OCI-LY3 (cell line): ENCODE results near the gene PTPN13.

Experiments
- CTCF ChIP-seq: fragments of 200-600, 300-600 bp; sonication (generic); IDR thresholded peaks from 2 replicates; pipeline ENCODE4 v1.5.1; 2014; ENCODE audit warnings: antibody characterized with exemption, low read length, low read depth
- EZH2phosphoT487 ChIP-seq: fragments of 200-600 bp; shearing (Covaris generic); IDR thresholded peaks from 2 replicates; pipeline ENCODE4 v1.6.1; 2018; ENCODE audit warnings: antibody characterized with exemption, mixed run types, low read depth

- TF ChIP-seq CTCF (no peak), EZH2phosphoT487 (no peak)
Observed at GRCh38 chr4:86818211-86818610, 224.1 kb downstream of the PTPN13 start.
